ENCODE data around the gene ADAMTS2.
A peak's percentile ranks its signal among the peaks of the same experiment; 100 is the strongest.

ADAMTS2 gene

GRCh38 chr5:179261301-179262125, 83.7 kb downstream of the ADAMTS2 start:
- DNase-seq, result peak; percentile 38 to 55 (median 46)
- Histone ChIP-seq H3K27ac (ENCODE audit: insufficient read depth in 1 of 2, low read depth in 1 of 2, low read length in 2 of 2, poor library complexity in 1 of 2, severe bottlenecking in 2 of 2) (no peak overlapping the region), H3K4me1 (ENCODE audit: control extremely low read depth in 1 of 4, control insufficient read depth in 4 of 4, insufficient read depth in 4 of 4, low read length in 3 of 4) (no peaks in the 10 kb centered on the region), H3K27me3 (replicated peaks in 2 of 5; ENCODE audit: control insufficient read depth in 4 of 5, insufficient read depth in 5 of 5, low read length in 4 of 5) (peaks cover 0 to 30% (median 3%) of the 10 kb centered on the region in 5 experiments), H3K36me3 (ENCODE audit: control insufficient read depth in 4 of 4, insufficient read depth in 4 of 4, low read length in 3 of 4) (no peaks in the 10 kb centered on the region), H3K4me3 (ENCODE audit: control insufficient read depth in 1 of 7, extremely low read depth in 1 of 7, insufficient read depth in 4 of 7, low read depth in 2 of 7, low read length in 6 of 7) (no peak overlapping the region), H3K9me3 (ENCODE audit: control extremely low read depth in 1 of 5, control insufficient read depth in 4 of 5, insufficient read depth in 2 of 5, low read depth in 1 of 5, low read length in 4 of 5) (no peaks in the 10 kb centered on the region)
- 73% methylated on average over 18 of the region's 21 CpGs for WGBS (ENCODE audit: insufficient coverage)
- ChIA-PET CTCF (interaction anchor here (0.9 to 2.4 kb wide), 4 partner anchors 89 to 96 kb away, joined by 3 to 9 read pairs (median 6); no protein-coding TSS in a partner anchor), POLR2A (no interaction called here)

- Histone ChIP-seq H3K27me3 (replicated peaks in 2 of 5; ENCODE audit: control insufficient read depth in 4 of 5, insufficient read depth in 5 of 5, low read length in 4 of 5) (peaks cover 0 to 20% (median 0%) of the 10 kb centered on the region in 5 experiments), H3K4me1 (ENCODE audit: control extremely low read depth in 1 of 4, control insufficient read depth in 4 of 4, insufficient read depth in 4 of 4, low read length in 3 of 4) (no peaks in the 10 kb centered on the region), H3K36me3 (ENCODE audit: control insufficient read depth in 4 of 4, insufficient read depth in 4 of 4, low read length in 3 of 4) (no peaks in the 10 kb centered on the region), H3K27ac (ENCODE audit: insufficient read depth in 1 of 2, low read depth in 1 of 2, low read length in 2 of 2, poor library complexity in 1 of 2, severe bottlenecking in 2 of 2) (no peak overlapping the region), H3K4me3 (ENCODE audit: control insufficient read depth in 1 of 7, extremely low read depth in 1 of 7, insufficient read depth in 4 of 7, low read depth in 2 of 7, low read length in 6 of 7) (no peak overlapping the region), H3K9me3 (ENCODE audit: control extremely low read depth in 1 of 5, control insufficient read depth in 4 of 5, insufficient read depth in 2 of 5, low read depth in 1 of 5, low read length in 4 of 5) (no peaks in the 10 kb centered on the region)
- ChIA-PET CTCF (interaction anchor here (0.9 to 2.4 kb wide), 3 partner anchors 90 to 95 kb away, joined by 3 to 9 read pairs (median 8); no protein-coding TSS in a partner anchor), POLR2A (no interaction called here)
- WGBS (ENCODE audit: insufficient coverage), result 94% methylated on average over 24 of the region's 27 CpGs
- DNase-seq, result no peak
Measured at GRCh38 chr5:179260324-179261070, 84.8 kb downstream of the ADAMTS2 start.

GRCh38 chr5:179259731-179260323, 85.4 kb downstream of the ADAMTS2 start:
- Histone ChIP-seq H3K27me3 (replicated peaks in 2 of 5; ENCODE audit: control insufficient read depth in 4 of 5, insufficient read depth in 5 of 5, low read length in 4 of 5) (peaks cover 0 to 13% (median 0%) of the 10 kb centered on the region in 5 experiments), H3K9me3 (ENCODE audit: control extremely low read depth in 1 of 5, control insufficient read depth in 4 of 5, insufficient read depth in 2 of 5, low read depth in 1 of 5, low read length in 4 of 5) (no peaks in the 10 kb centered on the region), H3K27ac (ENCODE audit: insufficient read depth in 1 of 2, low read depth in 1 of 2, low read length in 2 of 2, poor library complexity in 1 of 2, severe bottlenecking in 2 of 2) (no peak overlapping the region), H3K4me3 (ENCODE audit: control insufficient read depth in 1 of 7, extremely low read depth in 1 of 7, insufficient read depth in 4 of 7, low read depth in 2 of 7, low read length in 6 of 7) (no peak overlapping the region), H3K36me3 (ENCODE audit: control insufficient read depth in 4 of 4, insufficient read depth in 4 of 4, low read length in 3 of 4) (no peaks in the 10 kb centered on the region), H3K4me1 (ENCODE audit: control extremely low read depth in 1 of 4, control insufficient read depth in 4 of 4, insufficient read depth in 4 of 4, low read length in 3 of 4) (no peaks in the 10 kb centered on the region)
- WGBS (ENCODE audit: insufficient coverage), result 96% methylated on average over 12 of the region's 13 CpGs
- ChIA-PET CTCF (interaction anchor here (2.4 kb wide), 1 partner anchor 92 kb away, joined by 9 read pairs; no protein-coding TSS in a partner anchor), POLR2A (no interaction called here)
- no peak for DNase-seq

GRCh38 chr5:179258922-179259730, 86.1 kb downstream of the ADAMTS2 start:
- WGBS (ENCODE audit: insufficient coverage), result 94% methylated on average over 20 of the region's 26 CpGs
- Histone ChIP-seq H3K4me1 (ENCODE audit: control extremely low read depth in 1 of 4, control insufficient read depth in 4 of 4, insufficient read depth in 4 of 4, low read length in 3 of 4) (no peaks in the 10 kb centered on the region), H3K36me3 (ENCODE audit: control insufficient read depth in 4 of 4, insufficient read depth in 4 of 4, low read length in 3 of 4) (no peaks in the 10 kb centered on the region), H3K9me3 (ENCODE audit: control extremely low read depth in 1 of 5, control insufficient read depth in 4 of 5, insufficient read depth in 2 of 5, low read depth in 1 of 5, low read length in 4 of 5) (no peaks in the 10 kb centered on the region), H3K4me3 (ENCODE audit: control insufficient read depth in 1 of 7, extremely low read depth in 1 of 7, insufficient read depth in 4 of 7, low read depth in 2 of 7, low read length in 6 of 7) (no peak overlapping the region), H3K27me3 (replicated peaks in 2 of 5; ENCODE audit: control insufficient read depth in 4 of 5, insufficient read depth in 5 of 5, low read length in 4 of 5) (peaks cover 0 to 6% (median 0%) of the 10 kb centered on the region in 5 experiments), H3K27ac (ENCODE audit: insufficient read depth in 1 of 2, low read depth in 1 of 2, low read length in 2 of 2, poor library complexity in 1 of 2, severe bottlenecking in 2 of 2) (no peak overlapping the region)
- no peak for DNase-seq
- ChIA-PET CTCF (interaction anchor here (2.1 kb wide), 1 partner anchor 8 kb away, joined by 6 read pairs; no protein-coding TSS in a partner anchor), POLR2A (no interaction called here)

GRCh38 chr5:179258001-179258921, 87.0 kb downstream of the ADAMTS2 start:
- H3K27me3 ChIP-seq (replicated peaks in 2 of 5; ENCODE audit: control insufficient read depth in 4 of 5, insufficient read depth in 5 of 5, low read length in 4 of 5), result peaks cover 0 to 4% (median 0%) of the 10 kb centered on the region in 5 experiments
- ChIA-PET POLR2A (no interaction called here), CTCF (interaction anchor here (2.1 kb wide), 1 partner anchor 9 kb away, joined by 6 read pairs; no protein-coding TSS in a partner anchor)
- no peaks in the 10 kb centered on the region for H3K4me1 ChIP-seq (ENCODE audit: control extremely low read depth in 1 of 4, control insufficient read depth in 4 of 4, insufficient read depth in 4 of 4, low read length in 3 of 4)
- no peaks in the 10 kb centered on the region for H3K9me3 ChIP-seq (ENCODE audit: control extremely low read depth in 1 of 5, control insufficient read depth in 4 of 5, insufficient read depth in 2 of 5, low read depth in 1 of 5, low read length in 4 of 5)
- no peak for DNase-seq
- H3K27ac ChIP-seq (ENCODE audit: insufficient read depth in 1 of 2, low read depth in 1 of 2, low read length in 2 of 2, poor library complexity in 1 of 2, severe bottlenecking in 2 of 2), result no peak overlapping the region
- H3K4me3 ChIP-seq (ENCODE audit: control insufficient read depth in 1 of 7, extremely low read depth in 1 of 7, insufficient read depth in 4 of 7, low read depth in 2 of 7, low read length in 6 of 7), result no peak overlapping the region
- WGBS (ENCODE audit: insufficient coverage), result 86% methylated on average over 20 of the region's 23 CpGs
- H3K36me3 ChIP-seq (ENCODE audit: control insufficient read depth in 4 of 4, insufficient read depth in 4 of 4, low read length in 3 of 4), result no peaks in the 10 kb centered on the region

- WGBS (ENCODE audit: insufficient coverage), result 92% methylated on average over 29 of the region's 29 CpGs
- ChIA-PET POLR2A (no interaction called here), CTCF (interaction anchor here (2.1 kb wide), 1 partner anchor 10 kb away, joined by 6 read pairs; no protein-coding TSS in a partner anchor)
- Histone ChIP-seq H3K27me3 (replicated peaks in 2 of 5; ENCODE audit: control insufficient read depth in 4 of 5, insufficient read depth in 5 of 5, low read length in 4 of 5) (peaks cover 0 to 3% (median 0%) of the 10 kb centered on the region in 5 experiments), H3K4me3 (ENCODE audit: control insufficient read depth in 1 of 7, extremely low read depth in 1 of 7, insufficient read depth in 4 of 7, low read depth in 2 of 7, low read length in 6 of 7) (no peak overlapping the region), H3K9me3 (ENCODE audit: control extremely low read depth in 1 of 5, control insufficient read depth in 4 of 5, insufficient read depth in 2 of 5, low read depth in 1 of 5, low read length in 4 of 5) (no peaks in the 10 kb centered on the region), H3K4me1 (ENCODE audit: control extremely low read depth in 1 of 4, control insufficient read depth in 4 of 4, insufficient read depth in 4 of 4, low read length in 3 of 4) (no peaks in the 10 kb centered on the region), H3K36me3 (ENCODE audit: control insufficient read depth in 4 of 4, insufficient read depth in 4 of 4, low read length in 3 of 4) (no peaks in the 10 kb centered on the region), H3K27ac (ENCODE audit: insufficient read depth in 1 of 2, low read depth in 1 of 2, low read length in 2 of 2, poor library complexity in 1 of 2, severe bottlenecking in 2 of 2) (no peak overlapping the region)
- DNase-seq, result no peak
Measured at GRCh38 chr5:179257176-179257682, 88.0 kb downstream of the ADAMTS2 start.

Measured in common myeloid progenitor, CD34-positive (primary cell).